ENCODE data around the gene CPNE8. TPM values are rescaled to one million over a fixed set of nuclear protein-coding genes. Genes with fewer than 3 reads are reported as not detected.

Gene CPNE8
- 16.0 and 17.3 TPM in 2 replicates for total RNA-seq

DNA sequence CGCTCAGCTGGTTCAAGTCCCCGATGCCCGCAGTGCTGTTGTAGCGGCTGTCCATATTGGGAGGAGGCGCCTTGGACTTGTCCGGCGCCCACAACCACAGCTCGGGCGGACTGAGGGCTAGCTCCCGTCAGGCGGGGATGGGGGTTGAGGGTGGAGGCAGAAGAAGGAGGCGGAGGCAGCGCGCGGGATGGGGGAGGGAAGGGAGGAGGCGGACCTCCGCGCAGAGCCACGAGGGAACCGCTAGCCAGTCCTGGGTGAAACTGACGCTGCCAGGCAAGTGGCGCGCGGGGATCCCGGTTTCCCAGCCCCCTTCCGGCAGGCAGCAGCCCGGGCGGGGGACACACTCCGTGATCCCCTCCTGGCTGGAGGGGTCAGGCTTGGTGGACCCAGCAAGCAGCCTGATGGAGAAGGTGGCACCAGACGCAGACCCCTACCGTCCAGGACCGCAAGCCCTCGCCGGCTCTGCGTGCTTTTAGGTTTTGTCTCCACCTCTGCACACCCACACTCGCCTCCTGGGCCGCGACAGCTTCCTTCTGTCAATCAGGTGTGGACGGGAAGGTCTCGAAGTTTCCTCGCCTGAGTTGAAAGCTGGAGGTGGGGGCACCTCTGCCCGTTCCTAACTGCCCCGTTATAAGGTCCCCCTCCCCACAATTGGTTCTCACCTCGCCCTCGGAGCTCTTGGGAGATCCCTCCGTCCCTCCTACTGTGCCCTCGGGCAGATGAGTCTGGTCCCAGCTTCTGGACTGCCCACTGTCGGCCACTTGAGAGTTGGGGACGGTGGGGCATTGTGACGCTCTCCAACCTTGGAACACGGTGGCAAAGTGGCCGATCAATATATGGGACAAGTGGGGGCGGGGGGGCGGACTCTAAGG, at the start of gene CPNE8:
TSS of gene CPNE8 (minus strand) at position 112 of the 872 bp plus-strand sequence. CDS start at position 55, 57 bp downstream.

Measured in dermis lymphatic vessel endothelial cell (primary cell).